SK-N-MC (cell line): Measurements from ENCODE around the gene ZCCHC17.
"Not testable (repeated sequence)": the region's sequence is repeated elsewhere in the genome, so short reads cannot be mapped to it uniquely, and the experiment has no call there.

ENCODE experiments used
- DNase-seq: peaks from one replicate; pipeline ENCODE4 v3.0.0-alpha.2; 2011; ENCODE audit warnings: low read depth, low spot score
- H3K27ac ChIP-seq: fragments of 200-600 bp; sonication (generic); 2 replicates; pipeline ENCODE4 v1.5.1; 2016; ENCODE audit warnings: mixed run types
- H3K36me3 ChIP-seq: fragments of 200-600 bp; sonication (generic); 2 replicates; pipeline ENCODE4 v1.6.1; 2017; ENCODE audit warnings: antibody characterized with exemption, low read length, mixed read lengths; ENCODE audit not compliant: insufficient read depth
- H3K4me3 ChIP-seq: fragments of 200-600 bp; sonication (generic); 2 replicates; pipeline ENCODE4 v1.5.1; 2016
- H3K9ac ChIP-seq: fragments of 200-600 bp; sonication (generic); 2 replicates; pipeline ENCODE4 v1.8.0; 2017; ENCODE audit warnings: mixed run types, mixed read lengths; ENCODE audit not compliant: insufficient read length
- H3K9me3 ChIP-seq: fragments of 200-600 bp; sonication (generic); 2 replicates; pipeline ENCODE4 v1.6.1; 2017; ENCODE audit warnings: low read depth, mild to moderate bottlenecking, antibody characterized with exemption, low read length, moderate library complexity, mixed read lengths
- EZH2 ChIP-seq: fragments of 200-600 bp; sonication (generic); IDR thresholded peaks from one replicate; pipeline ENCODE4 v1.6.1; 2017; ENCODE audit warnings: antibody characterized with exemption
- FOXP2 ChIP-seq: optimal IDR thresholded peaks from 2 replicates; pipeline ENCODE3; 2011; ENCODE audit warnings: mild to moderate bottlenecking, moderate library complexity; ENCODE audit not compliant: insufficient read depth; ENCODE audit errors: extremely low read length, control extremely low read depth
- POLR2AphosphoS5 ChIP-seq: IDR thresholded peaks from 2 replicates; pipeline ENCODE4 v1.6.1; 2012; ENCODE audit warnings: mild to moderate bottlenecking, low read depth, low read length, borderline replicate concordance

ZCCHC17 gene, protein sequence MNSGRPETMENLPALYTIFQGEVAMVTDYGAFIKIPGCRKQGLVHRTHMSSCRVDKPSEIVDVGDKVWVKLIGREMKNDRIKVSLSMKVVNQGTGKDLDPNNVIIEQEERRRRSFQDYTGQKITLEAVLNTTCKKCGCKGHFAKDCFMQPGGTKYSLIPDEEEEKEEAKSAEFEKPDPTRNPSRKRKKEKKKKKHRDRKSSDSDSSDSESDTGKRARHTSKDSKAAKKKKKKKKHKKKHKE

DNA sequence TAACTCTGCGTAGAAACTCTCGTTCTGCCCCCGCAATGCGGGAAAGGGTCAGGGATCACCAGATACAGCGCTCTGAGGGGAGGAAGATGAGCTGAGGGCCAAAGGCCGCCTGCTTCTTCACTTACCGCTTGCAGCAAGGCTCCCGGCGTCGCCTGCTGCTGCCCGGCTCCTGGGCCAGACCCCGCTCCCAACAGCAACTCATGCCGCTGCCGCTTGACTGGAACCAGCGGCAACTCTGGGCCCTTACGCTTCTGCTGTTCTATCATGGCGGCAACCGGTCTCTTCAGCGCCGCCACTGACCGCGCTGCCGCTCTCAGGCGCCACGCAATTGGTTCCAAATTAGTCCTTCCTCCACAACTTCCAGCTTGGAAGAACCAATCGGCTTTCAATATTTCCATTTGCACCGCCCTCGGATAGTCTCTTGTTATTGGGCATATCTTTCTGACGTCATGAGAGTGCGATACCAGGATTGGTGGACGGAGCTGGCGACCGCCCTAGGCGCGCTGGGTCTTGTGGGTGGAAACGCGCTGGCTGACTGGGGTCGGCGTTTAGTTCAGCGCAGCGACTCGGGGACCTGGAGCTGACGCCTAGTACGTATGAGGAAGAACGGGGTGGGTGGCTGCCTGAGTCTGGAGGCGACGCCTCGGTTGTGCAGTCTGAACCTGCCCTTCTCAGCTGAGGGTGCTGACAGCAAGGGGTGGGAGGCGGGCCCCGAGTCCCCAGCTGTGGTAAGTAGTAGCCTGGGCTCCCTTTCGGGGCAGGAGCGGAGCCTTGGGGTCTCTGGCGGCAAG, at the start of gene ZCCHC17, which contains the start of gene SNRNP40:
TSS of gene ZCCHC17 (plus strand) at position 547 of the 791 bp plus-strand sequence. CDS start 13,067 bp downstream, outside the sequence.
TSS of gene SNRNP40 (minus strand) at position 303 of the 791 bp plus-strand sequence. CDS start at position 266, 37 bp downstream.
- TF ChIP-seq POLR2AphosphoS5 = peak; percentile 99
- TF ChIP-seq EZH2 = no peak
- TF ChIP-seq FOXP2 = no peak
- H3K4me3 ChIP-seq = peak within 1 kb of the TSS; percentile 99

DNA sequence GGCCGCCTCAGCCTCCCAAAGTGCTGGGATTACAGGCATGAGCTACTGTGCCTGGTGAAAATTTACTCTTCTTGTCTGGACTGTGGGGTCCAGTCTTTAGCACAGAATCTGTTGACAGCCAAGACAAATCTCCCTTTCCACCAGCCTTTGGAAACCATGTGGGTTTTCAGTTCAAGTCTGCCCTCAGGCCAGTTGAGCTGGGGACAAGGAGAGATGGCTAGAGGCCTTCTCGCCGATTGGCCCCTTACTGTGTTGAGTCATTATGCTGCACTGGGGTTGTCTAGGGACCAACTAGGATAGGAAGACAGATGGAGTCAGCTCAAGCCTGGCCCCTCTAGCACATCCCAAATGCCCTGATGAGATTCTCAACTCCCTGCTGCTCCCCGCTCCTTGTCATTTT, 48.6 kb upstream of the ZCCHC17 start:
- DNase-seq = no peak

More for the DNA sequence above, at the start of gene ZCCHC17, which contains the start of gene SNRNP40:
- H3K9me3 ChIP-seq = no peaks in the 10 kb centered on the region
- H3K9ac ChIP-seq = peak within 1 kb of the TSS; percentile 100
- DNase-seq = peak; percentile 99
- peak within 1 kb of the TSS; percentile 79 for H3K27ac ChIP-seq
- H3K36me3 ChIP-seq = peaks cover 31% of the 10 kb centered on the region

DNA sequence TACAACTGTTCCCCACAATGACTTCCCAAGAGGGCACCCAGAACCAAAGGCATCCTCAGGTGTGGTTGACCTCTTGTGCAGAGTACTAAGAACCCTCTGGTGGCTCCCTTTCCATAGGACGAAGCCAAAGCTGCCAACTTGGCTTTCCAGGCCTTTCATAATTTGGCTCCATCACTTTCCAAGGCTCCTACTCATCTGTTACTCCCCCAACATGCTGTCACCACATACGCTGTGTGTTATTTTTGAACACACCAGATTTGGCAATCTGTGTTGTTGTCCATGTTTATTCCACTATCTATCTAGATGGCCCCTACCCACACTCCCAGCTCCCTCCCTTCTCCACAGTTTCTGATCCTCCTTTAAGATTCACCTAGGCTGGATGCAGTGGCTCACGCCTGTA, 47.0 kb upstream of the ZCCHC17 start:
- no peak overlapping the region for H3K27ac ChIP-seq
- no peaks in the 10 kb centered on the region for H3K36me3 ChIP-seq
- DNase-seq = no peak
- H3K9ac ChIP-seq = no peak overlapping the region
- no peak for TF ChIP-seq POLR2AphosphoS5
- no peak for TF ChIP-seq FOXP2
- no peak for TF ChIP-seq EZH2
- no peak overlapping the region for H3K4me3 ChIP-seq
- no peaks in the 10 kb centered on the region for H3K9me3 ChIP-seq

More for the DNA sequence above, 48.6 kb upstream of the ZCCHC17 start:
- H3K9me3 ChIP-seq = no peaks in the 10 kb centered on the region
- TF ChIP-seq FOXP2 (no peak), EZH2 (no peak), POLR2AphosphoS5 (no peak)
- no peak overlapping the region for H3K27ac ChIP-seq
- H3K9ac ChIP-seq = no peak overlapping the region
- H3K4me3 ChIP-seq = no peak overlapping the region
- no peaks in the 10 kb centered on the region for H3K36me3 ChIP-seq

DNA sequence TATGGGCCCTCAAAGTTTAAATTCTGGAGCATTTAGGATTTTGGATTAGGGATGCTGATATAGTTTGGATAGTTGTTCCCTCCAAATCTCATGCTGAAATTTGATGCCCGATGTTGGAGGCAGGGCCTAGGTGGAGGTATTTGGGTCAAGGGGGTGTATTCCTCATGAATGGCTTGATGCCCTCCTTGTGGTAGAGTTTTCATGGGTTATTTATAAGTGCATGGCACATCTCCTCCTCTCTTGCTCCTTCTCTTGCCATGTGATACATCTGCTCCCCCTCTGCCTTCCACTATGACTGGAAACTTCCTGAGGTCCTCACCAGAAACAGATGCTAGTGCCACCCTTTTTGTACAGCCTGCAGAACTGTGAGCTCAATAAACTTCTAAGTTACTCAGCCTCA, 39.6 kb upstream of the ZCCHC17 start:
- Histone ChIP-seq H3K9me3 (no peaks in the 10 kb centered on the region), H3K27ac (no peak overlapping the region), H3K4me3 (no peak overlapping the region), H3K36me3 (peaks cover 46% of the 10 kb centered on the region), H3K9ac (no peak overlapping the region)
- TF ChIP-seq FOXP2 (no peak), EZH2 (no peak), POLR2AphosphoS5 (no peak)
- no peak for DNase-seq

DNA sequence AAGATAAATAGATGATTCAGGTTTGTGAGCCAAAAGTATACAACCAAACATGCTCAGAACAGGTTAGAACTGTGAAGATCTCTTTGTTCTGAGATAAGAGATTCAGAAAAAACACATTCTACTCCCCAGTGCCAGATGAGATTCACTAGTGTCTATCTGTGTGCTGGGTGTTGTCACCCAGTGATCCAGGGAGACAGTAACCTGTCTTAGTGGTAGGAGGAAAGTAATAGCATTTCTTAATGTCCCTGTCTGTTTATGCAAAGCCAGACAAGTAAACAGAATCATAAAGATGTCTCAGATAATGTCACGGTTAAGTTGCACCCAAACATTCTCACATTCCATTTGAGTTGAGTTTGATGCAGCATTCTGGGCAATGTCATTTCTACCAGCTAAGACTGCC, 38.3 kb upstream of the ZCCHC17 start:
- Histone ChIP-seq H3K36me3 (peaks cover 55% of the 10 kb centered on the region), H3K9me3 (no peaks in the 10 kb centered on the region), H3K4me3 (no peak overlapping the region), H3K9ac (no peak overlapping the region), H3K27ac (no peak overlapping the region)
- TF ChIP-seq FOXP2 = no peak
- TF ChIP-seq EZH2 = no peak
- TF ChIP-seq POLR2AphosphoS5 = no peak
- no peak for DNase-seq

DNA sequence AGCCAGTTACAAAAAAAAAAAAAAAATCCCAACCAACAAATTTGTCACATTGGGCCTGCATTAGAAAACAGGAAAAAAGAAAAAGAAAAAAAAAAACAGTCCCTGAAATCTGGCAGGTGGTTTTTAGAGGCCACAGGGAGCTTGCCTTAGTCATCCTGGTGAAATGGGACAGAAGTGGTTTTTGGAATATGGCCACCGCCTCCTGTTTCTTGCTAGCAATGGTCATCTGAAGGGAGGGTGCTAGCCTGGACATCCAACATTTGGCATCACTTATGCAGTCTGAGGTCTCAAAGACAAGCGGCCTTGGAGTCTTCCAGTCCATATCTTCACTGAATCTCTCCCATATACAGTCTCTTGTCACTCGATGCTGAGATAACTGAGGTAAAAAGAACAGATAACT, 37.1 kb upstream of the ZCCHC17 start:
- H3K27ac ChIP-seq = no peak overlapping the region
- no peak overlapping the region for H3K9ac ChIP-seq
- no peak for TF ChIP-seq FOXP2
- TF ChIP-seq POLR2AphosphoS5 = no peak
- no peak for TF ChIP-seq EZH2
- DNase-seq = no peak
- H3K36me3 ChIP-seq = peaks cover 66% of the 10 kb centered on the region
- H3K9me3 ChIP-seq = no peaks in the 10 kb centered on the region
- no peak overlapping the region for H3K4me3 ChIP-seq

DNA sequence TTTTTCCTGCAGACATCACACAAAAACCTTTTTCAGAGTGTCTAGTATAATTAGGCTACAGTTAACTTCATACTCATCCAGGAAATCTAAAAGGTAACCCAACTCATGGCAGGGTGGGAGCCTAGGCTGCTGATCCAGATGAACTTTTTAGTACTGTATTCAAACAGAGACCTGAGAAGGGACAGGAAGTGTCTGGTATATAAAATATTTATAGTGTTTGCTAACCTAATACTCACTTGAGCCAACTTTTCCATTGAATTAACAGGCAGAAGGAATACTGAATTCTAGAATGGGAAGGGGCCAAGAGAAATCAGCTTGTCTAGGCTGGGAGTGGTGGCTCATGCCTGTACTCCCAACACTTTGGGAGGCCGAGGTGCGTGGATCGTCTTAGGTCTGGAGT, 34.9 kb upstream of the ZCCHC17 start:
- TF ChIP-seq EZH2 (no peak), FOXP2 (no peak), POLR2AphosphoS5 (no peak)
- Histone ChIP-seq H3K9me3 (no peaks in the 10 kb centered on the region), H3K9ac (no peak overlapping the region), H3K27ac (no peak overlapping the region), H3K4me3 (no peak overlapping the region), H3K36me3 (peaks cover 83% of the 10 kb centered on the region)
- DNase-seq = no peak

DNA sequence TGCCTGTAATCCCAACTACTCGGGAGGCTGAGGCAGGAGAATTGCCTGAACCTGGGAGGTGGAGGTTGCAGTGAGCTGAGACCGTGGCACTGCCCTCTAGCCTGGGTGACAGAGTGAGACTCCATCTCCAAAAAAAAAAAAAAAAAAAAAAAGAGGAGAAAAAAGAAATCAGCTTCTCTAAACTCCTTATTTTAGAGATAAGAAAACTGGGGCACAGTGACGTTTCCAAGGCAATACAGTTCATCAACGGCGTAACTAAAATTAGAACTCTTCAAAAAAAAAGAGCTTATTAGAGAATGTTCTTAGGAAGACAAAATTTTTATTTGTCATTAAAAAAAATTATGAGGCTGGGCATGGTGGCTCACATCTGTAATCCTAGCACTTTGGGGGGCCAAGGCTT, 34.4 kb upstream of the ZCCHC17 start:
- peaks cover 83% of the 10 kb centered on the region for H3K36me3 ChIP-seq
- DNase-seq, H3K4me3 ChIP-seq, H3K27ac ChIP-seq, H3K9me3 ChIP-seq, H3K9ac ChIP-seq: not testable (repeated sequence)
